GM13976 (cell line): Measurements from ENCODE around the gene COG7.
"Not testable (repeated sequence)": the region's sequence is repeated elsewhere in the genome, so short reads cannot be mapped to it uniquely, and the experiment has no call there.

ENCODE experiments used
- DNase-seq: peaks from one replicate; pipeline ENCODE4 v3.0.0; 2012; ENCODE audit warnings: low spot score
- in situ Hi-C: fragments of 300-500 bp; cut with MboI; formaldehyde crosslinking; loops from one replicate; pipeline ENCODE4 v1.12.0; 2022; ENCODE audit warnings: low sequenced_read_pairs, mixed read lengths, inconsistent platforms; ENCODE audit not compliant: unreplicated experiment
- TF ChIP-seq, protein P1 (sequence below): IDR thresholded peaks from 2 replicates; pipeline ENCODE4 v1.5.1; 2012; ENCODE audit warnings: borderline replicate concordance, mild to moderate bottlenecking; ENCODE audit not compliant: insufficient read depth; ENCODE audit errors: extremely low read depth, missing control alignments, control extremely low read depth

COG7 gene

DNA sequence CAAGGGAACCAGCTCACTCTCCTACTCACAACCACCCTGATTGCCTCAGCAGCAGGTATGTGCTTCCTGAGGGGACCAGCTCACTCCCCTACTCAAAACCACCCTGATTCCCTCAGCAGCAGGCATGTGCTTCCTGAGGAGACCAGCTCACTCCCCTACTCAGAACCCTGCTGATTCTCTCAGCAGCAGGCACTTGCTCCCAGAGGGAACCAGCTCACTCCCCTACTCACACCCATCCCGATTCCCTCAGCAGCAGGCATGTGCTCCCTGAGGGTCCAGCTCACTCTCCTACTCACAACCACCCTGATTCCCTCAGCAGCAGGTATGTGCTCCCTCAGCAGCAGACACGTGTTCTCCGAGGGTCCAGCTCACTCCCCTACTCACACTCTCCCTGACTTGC, 26.1 kb upstream of the COG7 start:
- DNase-seq = no peak
- TF ChIP-seq, protein P1, sequence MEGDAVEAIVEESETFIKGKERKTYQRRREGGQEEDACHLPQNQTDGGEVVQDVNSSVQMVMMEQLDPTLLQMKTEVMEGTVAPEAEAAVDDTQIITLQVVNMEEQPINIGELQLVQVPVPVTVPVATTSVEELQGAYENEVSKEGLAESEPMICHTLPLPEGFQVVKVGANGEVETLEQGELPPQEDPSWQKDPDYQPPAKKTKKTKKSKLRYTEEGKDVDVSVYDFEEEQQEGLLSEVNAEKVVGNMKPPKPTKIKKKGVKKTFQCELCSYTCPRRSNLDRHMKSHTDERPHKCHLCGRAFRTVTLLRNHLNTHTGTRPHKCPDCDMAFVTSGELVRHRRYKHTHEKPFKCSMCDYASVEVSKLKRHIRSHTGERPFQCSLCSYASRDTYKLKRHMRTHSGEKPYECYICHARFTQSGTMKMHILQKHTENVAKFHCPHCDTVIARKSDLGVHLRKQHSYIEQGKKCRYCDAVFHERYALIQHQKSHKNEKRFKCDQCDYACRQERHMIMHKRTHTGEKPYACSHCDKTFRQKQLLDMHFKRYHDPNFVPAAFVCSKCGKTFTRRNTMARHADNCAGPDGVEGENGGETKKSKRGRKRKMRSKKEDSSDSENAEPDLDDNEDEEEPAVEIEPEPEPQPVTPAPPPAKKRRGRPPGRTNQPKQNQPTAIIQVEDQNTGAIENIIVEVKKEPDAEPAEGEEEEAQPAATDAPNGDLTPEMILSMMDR = no peak
- in situ Hi-C loops = no loop called here

DNA sequence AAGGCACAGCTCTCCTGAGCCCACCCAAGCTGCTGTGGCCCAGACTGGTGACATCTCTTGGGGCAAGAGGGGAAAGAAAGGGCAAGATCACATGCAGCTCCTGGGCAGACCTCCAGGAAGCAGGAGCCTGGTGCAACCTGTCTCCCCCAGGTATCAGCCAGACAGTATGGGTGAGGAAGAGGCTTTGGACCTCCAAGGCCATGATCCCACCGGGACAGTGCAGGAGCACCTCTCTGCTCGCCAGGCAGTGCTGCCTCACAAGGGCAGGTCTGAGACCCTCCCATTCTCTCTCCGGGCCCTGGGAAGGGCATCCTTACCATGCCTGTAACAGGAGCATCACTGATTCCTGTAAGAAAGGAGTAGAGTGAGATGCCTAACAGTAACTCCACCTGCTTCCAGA, 25.6 kb upstream of the COG7 start:
- in situ Hi-C loops = no loop called here
- DNase-seq = no peak
- TF ChIP-seq, protein P1 = no peak

DNA sequence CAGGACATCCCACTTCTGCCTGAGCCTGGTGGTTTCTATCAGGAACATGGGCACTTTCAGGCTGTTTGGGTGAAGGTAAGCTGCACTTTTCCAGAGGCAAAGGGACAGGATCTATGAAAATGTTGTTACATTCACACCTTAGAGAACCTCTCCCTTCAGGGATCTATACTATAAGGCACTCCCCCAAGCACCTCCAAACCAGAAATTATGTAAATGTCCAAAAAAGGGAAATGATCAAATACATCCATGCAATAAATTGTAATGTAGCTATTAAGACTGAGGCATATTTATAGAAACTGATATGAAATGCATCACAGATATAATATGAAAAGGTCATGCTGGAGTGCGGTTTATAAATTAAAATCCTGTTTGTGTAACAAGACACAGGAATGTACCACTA, 23.3 kb upstream of the COG7 start:
- no peak for DNase-seq
- TF ChIP-seq, protein P1 = no peak
- in situ Hi-C loops = no loop called here

DNA sequence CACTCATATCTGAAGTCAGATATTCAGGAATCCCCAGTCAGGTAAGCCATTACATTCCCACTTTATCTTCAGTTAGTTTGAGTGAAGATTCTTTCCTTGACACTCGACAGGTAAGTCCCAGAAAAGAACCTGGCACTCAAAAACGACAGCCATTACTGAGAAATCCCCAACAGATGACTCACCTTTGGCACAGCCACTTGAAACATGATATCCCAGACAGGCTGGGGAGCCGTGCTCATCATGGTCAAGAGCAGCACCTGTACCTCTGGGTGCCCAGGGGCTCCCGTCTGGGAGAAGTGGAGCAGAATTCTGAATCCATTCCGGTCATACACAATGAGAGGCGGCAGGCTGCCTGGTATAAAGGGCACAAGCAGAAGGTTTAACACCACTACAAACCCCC, 16.8 kb upstream of the COG7 start:
- DNase-seq = no peak
- in situ Hi-C loops = no loop called here
- TF ChIP-seq, protein P1 = no peak

DNA sequence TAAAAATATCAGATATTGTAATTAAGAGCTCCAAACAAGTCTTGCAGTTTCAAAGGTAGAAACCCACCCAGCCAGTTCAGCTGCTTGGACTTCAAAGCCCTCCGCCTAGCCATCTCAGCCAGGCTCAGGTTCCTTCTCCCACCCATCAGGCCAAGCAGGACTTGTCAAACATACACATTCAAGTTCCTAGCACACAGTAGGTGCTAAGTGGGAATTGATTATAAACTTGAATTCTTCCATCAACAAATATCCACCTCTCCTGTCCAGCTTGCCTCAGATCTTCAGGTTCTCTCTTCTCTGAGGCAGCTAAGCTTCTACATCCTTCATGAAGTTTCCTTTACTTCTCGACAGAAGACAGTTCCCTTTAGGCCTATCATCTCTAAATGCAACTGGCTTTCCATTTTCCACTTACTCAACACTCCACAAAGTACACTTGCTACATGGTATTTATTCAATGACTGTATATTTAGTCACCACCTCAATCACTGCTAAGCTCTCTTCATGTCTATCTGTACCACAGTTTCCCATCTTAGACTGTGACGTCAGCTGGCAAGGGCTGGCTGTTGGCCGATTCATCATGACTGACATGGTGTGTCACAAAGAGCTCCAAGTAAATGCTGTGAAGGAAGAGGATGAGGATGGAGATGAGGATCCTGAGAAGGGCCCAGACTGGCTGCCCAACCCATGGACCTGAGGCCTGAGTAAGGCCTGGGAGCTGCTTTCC, 13.3 kb upstream of the COG7 start:
- in situ Hi-C loops = no loop called here
- TF ChIP-seq, protein P1 = no peak
- no peak for DNase-seq

DNA sequence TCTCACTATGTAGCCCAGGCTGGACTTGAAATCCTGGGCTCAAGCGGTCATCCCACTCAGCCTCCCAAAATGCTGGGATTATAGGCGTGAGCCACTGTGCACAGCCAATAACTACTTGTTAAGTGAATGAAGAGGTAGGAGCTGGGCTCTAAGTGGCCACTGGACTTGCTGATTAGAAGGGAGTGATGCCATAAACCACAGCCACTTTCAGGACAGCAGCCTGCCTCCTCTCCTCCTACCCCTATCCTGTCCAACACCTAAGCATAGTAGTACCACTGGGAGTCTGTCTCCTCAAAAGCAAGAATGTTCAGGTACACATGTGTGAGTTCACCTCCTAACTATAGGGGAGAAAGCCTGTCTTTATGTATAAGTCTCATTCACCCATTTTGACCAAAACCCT, 12.2 kb upstream of the COG7 start:
- in situ Hi-C loops = no loop called here
- TF ChIP-seq, protein P1 = no peak
- no peak for DNase-seq

DNA sequence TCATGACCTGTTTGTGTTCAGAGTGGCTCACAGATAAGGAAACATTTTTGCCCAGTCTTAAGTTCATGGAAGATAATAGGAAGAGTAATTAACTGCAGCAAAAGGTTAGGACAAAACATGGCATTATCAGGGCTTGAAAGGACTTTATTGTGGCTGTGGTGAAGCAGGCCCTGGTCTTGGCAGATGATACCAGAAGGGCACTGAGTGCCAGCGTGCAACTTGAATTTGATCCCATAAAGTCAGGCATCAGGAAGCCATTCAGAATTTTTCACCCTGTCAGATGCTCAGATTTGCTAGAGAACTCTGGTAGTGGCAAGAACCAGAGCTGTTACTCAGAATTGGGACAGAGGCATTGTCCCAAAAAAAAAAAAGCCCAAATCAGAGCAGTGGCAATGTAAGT, 11.2 kb upstream of the COG7 start:
- in situ Hi-C loops = no loop called here
- TF ChIP-seq, protein P1 = no peak
- DNase-seq = no peak

DNA sequence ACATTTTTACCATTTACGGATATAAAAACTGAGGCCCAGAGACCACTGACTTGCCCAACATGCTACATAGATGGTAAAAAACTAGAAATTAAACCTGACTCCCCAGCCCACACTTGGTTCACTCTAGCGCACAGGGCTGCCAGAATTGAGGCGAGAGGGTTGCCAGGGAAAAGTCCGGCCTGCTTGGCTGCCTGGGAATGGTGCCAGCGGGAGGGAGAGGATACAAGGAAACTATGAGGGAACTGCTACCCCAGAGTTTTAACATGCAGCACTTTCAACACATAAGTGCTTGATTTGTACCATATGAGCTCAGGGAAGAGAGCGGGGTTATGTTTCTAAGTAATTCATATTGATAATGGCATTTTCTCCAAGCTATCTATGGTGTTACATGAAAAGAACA, 10.0 kb upstream of the COG7 start:
- DNase-seq, in situ Hi-C loops: not testable (repeated sequence)
